Neuron (in vitro differentiated cells): ENCODE results near the gene CUEDC1.

Experiments used
- H2AFZ ChIP-seq: one replicate; pipeline ENCODE4 v1.6.1; 2013; ENCODE audit warnings: low read depth, mild to moderate bottlenecking, inconsistent platforms, low read length, moderate library complexity
- H3K27me3 ChIP-seq: one replicate; pipeline ENCODE4 v1.6.1; 2013; ENCODE audit warnings: low read length; ENCODE audit not compliant: insufficient read depth
- H3K36me3 ChIP-seq: one replicate; pipeline ENCODE4 v1.6.1; 2013; ENCODE audit warnings: low read length; ENCODE audit not compliant: insufficient read depth
- H3K4me1 ChIP-seq: one replicate; pipeline ENCODE4 v1.6.1; 2013; ENCODE audit warnings: low read length; ENCODE audit not compliant: insufficient read depth
- H3K4me3 ChIP-seq: 2 replicates; pipeline ENCODE4 v1.5.1; 2013; ENCODE audit warnings: mild to moderate bottlenecking, low read length, moderate library complexity
- H3K9me3 ChIP-seq: one replicate; pipeline ENCODE4 v1.6.1; 2013; ENCODE audit warnings: low read length

Gene CUEDC1

GRCh38 chr17:57909551-57909950 lies 45.7 kb downstream of the CUEDC1 start:
- H3K4me3 ChIP-seq = no peak overlapping the region
- H3K9me3 ChIP-seq = no peaks in the 10 kb centered on the region
- H3K36me3 ChIP-seq = no peaks in the 10 kb centered on the region
- H3K4me1 ChIP-seq = peaks cover 40% of the 10 kb centered on the region
- H3K27me3 ChIP-seq = no peaks in the 10 kb centered on the region
- H2AFZ ChIP-seq = no peak overlapping the region

- Histone ChIP-seq H3K27me3 (no peaks in the 10 kb centered on the region), H3K36me3 (no peaks in the 10 kb centered on the region), H2AFZ (no peak overlapping the region), H3K4me1 (peaks cover 42% of the 10 kb centered on the region), H3K4me3 (no peak overlapping the region), H3K9me3 (no peaks in the 10 kb centered on the region)
These were observed 46.9 kb downstream of the CUEDC1 start for GRCh38 chr17:57908278-57908677.

- Histone ChIP-seq H2AFZ (no peak overlapping the region), H3K4me1 (peaks cover 48% of the 10 kb centered on the region), H3K9me3 (no peaks in the 10 kb centered on the region), H3K4me3 (no peak overlapping the region), H3K27me3 (no peaks in the 10 kb centered on the region), H3K36me3 (no peaks in the 10 kb centered on the region)
These were observed 48.3 kb downstream of the CUEDC1 start for GRCh38 chr17:57906910-57907309.

- Histone ChIP-seq H3K9me3 (no peaks in the 10 kb centered on the region), H3K36me3 (no peaks in the 10 kb centered on the region), H3K4me3 (no peak overlapping the region), H3K27me3 (no peaks in the 10 kb centered on the region), H3K4me1 (peaks cover 44% of the 10 kb centered on the region), H2AFZ (no peak overlapping the region)
These were observed 49.2 kb downstream of the CUEDC1 start for GRCh38 chr17:57905875-57906455.

DNA sequence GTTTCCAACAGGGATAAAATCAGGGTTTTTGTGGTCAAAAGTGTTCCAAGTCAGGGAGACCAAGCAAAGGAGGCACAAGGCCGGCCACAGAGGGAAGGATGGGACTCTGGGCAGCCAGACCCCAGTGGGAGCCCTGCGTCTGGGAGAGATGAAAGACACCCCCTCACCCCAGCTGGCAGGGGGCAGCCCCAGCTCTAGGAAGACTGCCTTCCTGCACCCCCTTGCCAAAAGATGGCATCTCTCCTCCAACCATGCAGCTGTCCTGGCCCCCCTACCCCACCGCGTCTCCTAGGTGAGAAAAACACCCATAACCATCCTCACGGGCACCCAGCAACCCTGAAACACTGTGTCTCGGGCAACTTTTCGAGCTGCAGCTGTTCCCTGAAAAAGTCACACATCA lies 51.3 kb downstream of the CUEDC1 start:
- H3K4me1 ChIP-seq = peaks cover 49% of the 10 kb centered on the region
- H3K4me3 ChIP-seq = no peak overlapping the region
- H3K27me3 ChIP-seq = no peaks in the 10 kb centered on the region
- no peak overlapping the region for H2AFZ ChIP-seq
- H3K36me3 ChIP-seq = no peaks in the 10 kb centered on the region
- no peaks in the 10 kb centered on the region for H3K9me3 ChIP-seq

DNA sequence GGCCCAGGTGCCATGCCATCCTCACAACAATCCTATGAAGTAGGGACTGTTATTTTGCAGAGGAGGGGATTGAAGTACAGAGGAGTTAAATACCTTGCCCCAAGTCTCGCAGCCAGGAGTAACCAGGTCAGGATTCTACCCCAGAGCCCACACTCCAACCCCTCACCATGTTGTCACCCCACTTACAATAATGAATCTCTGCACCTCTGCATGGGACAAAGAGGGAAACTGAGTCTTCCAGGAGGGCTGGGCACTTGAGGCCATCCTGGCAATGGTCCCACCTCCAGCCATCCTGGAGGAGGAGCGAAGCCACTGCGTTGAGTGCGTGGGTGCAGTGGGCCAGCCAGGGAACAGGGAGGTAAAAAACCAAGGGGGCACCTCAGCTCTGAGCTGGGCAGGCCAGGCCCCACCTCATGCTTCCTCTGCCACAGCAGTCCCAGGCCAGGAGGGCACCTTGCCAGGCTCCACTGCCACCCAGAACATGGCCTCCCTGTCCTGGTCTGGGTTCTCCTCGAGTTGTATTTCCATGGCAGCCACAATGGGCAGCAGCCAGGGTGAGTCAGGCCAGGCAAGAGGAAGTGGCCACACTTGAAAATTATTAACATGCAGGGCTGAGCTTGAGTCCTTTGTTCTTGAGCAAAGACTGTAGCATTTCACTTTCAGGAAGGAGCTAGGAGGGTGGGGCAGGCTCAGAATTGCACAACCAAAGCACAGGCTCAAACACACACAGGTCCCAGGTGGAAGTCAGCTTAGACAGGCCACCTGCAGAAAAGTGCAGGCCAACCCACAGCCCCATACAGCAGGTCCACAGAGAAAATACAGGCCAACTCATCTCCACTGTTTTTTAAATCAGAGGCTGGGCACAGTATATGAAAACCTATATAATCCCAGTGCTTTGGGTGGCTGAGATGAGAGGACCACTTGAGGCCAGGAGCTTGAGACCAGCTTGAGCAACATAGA lies 52.1 kb downstream of the CUEDC1 start:
- H3K27me3 ChIP-seq = no peaks in the 10 kb centered on the region
- no peaks in the 10 kb centered on the region for H3K36me3 ChIP-seq
- H3K4me1 ChIP-seq = peaks cover 57% of the 10 kb centered on the region
- H3K9me3 ChIP-seq = no peaks in the 10 kb centered on the region
- H3K4me3 ChIP-seq = no peak overlapping the region
- H2AFZ ChIP-seq = no peak overlapping the region

- Histone ChIP-seq H3K4me1 (peaks cover 59% of the 10 kb centered on the region), H3K4me3 (no peak overlapping the region), H3K36me3 (no peaks in the 10 kb centered on the region), H3K27me3 (no peaks in the 10 kb centered on the region), H2AFZ (no peak overlapping the region), H3K9me3 (no peaks in the 10 kb centered on the region)
These were observed 53.0 kb downstream of the CUEDC1 start for GRCh38 chr17:57902117-57902799.

DNA sequence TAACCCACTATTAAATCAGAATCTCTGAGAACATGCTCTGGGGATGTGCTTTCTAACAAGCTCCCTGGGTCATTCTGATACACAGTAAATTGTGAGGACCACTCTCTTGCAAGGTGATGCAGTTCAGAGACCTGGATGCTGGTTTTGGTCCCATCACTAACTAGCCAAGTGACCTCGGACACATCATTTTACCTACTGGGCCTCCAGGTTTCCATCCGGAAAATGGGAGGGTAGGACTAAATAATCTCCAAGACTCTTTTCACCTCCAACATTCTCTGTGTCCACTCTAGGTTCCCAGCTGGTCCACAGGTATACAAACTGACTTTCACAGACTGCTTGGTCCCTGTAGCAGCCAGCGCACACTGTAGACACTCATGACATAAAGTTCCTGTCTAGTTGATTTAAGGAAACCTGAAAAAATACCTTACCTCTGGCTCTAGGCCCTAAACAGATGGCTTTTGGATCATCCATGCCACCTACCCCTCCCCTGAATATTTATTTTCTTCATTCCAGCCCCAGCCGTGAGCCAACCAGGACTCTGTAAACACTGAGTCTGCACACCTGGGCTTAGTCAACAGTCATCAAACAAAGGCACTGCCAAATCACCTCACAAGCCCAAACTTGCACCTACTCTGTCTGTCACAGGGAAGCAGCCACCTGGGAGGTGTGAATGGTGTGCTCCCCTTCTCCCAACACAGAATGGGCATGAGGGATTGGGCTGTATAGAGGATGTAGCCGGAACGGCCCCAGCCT lies 54.0 kb downstream of the CUEDC1 start:
- Histone ChIP-seq H3K27me3 (no peaks in the 10 kb centered on the region), H3K9me3 (no peaks in the 10 kb centered on the region), H2AFZ (no peak overlapping the region), H3K36me3 (no peaks in the 10 kb centered on the region), H3K4me1 (peaks cover 54% of the 10 kb centered on the region), H3K4me3 (no peak overlapping the region)

DNA sequence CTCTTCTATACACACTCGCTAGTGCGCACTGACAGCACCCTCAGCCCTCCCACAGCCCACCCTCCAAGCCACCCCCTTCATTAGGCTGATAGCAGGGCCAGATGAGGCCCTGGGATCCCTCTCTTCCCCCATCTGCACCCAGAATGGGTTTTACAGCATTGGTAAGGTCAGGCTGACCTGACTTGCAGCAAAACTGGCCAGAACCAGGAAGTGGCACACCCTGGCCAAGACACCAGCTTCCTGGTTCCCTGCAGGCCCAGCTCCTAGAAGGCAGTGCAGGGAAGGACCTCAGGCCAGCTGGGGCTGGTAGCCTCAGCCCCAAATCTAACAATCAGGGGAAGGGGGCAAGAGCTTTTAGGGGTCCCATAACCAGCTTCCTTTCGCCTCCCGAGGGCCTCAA lies 55.4 kb downstream of the CUEDC1 start:
- H2AFZ ChIP-seq = no peak overlapping the region
- no peaks in the 10 kb centered on the region for H3K27me3 ChIP-seq
- H3K36me3 ChIP-seq = no peaks in the 10 kb centered on the region
- peaks cover 48% of the 10 kb centered on the region for H3K4me1 ChIP-seq
- no peak overlapping the region for H3K4me3 ChIP-seq
- H3K9me3 ChIP-seq = no peaks in the 10 kb centered on the region

GRCh38 chr17:57899391-57899790 lies 55.8 kb downstream of the CUEDC1 start:
- Histone ChIP-seq H3K4me1 (peaks cover 44% of the 10 kb centered on the region), H2AFZ (no peak overlapping the region), H3K4me3 (no peak overlapping the region), H3K27me3 (no peaks in the 10 kb centered on the region), H3K36me3 (no peaks in the 10 kb centered on the region), H3K9me3 (no peaks in the 10 kb centered on the region)

DNA sequence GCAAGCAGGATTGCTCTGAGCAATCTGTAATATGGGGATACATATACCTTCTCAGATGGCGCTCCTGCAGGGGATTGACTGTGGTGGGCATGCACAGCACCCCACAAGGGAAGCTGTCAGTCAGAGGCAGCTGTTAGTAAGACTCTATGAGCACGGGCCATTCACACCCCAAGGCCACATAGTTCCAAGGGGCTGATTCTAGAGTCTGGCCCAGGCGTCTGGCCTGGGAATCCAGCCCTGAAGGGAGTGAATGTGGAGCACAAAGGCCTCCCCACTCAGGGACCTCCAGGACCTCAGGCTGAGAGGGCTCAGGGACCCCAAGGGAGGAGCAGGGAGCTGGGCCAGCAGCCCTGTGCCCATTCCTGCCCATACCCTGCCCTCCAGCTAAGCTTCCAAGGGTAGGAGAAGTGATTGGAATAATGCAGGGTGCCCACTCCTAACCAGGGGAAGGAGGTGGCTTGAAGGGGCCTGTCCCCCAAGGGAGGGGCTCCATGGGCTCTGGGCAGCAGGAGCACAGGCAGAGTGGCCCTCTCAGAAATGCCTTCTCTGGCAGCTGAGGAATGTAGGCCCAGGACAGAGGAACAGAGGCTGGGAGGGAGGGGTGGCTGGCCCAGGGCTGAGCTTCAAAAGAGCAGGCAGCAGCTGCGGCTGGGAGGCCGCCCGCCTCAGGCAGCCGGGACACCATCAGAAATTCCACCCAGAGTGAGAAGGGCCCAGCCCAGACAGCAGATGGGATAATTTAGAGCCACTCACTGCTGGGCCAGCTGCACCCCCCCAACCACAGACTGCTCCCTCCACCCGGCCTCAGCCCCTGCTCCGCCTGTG lies 56.5 kb downstream of the CUEDC1 start:
- Histone ChIP-seq H3K9me3 (no peaks in the 10 kb centered on the region), H3K36me3 (no peaks in the 10 kb centered on the region), H3K4me3 (no peak overlapping the region), H3K27me3 (no peaks in the 10 kb centered on the region), H2AFZ (no peak overlapping the region), H3K4me1 (peaks cover 42% of the 10 kb centered on the region)

DNA sequence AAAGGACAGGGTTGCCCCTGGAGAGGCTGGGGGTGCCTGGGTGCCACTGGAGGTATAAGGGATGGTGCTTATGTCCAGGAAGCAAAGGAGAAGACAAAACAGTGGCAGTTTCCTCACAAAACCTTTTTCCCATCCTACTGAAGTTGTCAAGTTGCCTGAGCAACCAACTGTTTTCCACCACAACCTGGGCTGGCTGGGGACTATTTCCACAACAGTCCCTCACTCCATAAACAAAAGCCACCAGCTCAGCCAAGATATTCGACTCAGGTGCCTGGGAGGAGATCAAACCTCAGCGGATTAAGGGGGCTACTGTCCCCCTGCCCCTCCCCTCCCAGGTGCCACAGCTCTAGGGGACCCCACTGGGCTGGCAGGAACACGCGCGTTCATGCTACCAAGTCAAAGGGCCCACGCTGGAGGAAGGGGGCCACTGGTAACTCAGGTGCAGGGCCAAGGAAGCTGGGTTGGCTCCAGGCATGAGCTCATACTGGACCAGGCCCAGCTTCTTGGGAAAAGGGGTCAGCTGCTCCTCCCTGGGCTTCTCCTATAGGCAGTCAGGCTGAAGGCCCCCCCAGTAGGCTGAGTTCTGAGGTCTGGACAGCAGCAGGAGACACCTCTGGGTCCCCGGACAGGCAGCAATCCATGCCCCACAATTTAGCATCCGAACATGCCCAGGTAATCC lies 59.7 kb downstream of the CUEDC1 start:
- H3K27me3 ChIP-seq = no peaks in the 10 kb centered on the region
- H3K4me3 ChIP-seq = no peak overlapping the region
- H3K36me3 ChIP-seq = no peaks in the 10 kb centered on the region
- H3K9me3 ChIP-seq = no peaks in the 10 kb centered on the region
- peaks cover 37% of the 10 kb centered on the region for H3K4me1 ChIP-seq
- H2AFZ ChIP-seq = no peak overlapping the region
